ENCODE results near the gene ITIH6. TPM values are rescaled to one million over a fixed set of nuclear protein-coding genes. Genes with fewer than 3 reads are reported as not detected.

The ITIH6 gene
- polyA plus RNA-seq, 1 donor from 2014 or later = not detected

DNA sequence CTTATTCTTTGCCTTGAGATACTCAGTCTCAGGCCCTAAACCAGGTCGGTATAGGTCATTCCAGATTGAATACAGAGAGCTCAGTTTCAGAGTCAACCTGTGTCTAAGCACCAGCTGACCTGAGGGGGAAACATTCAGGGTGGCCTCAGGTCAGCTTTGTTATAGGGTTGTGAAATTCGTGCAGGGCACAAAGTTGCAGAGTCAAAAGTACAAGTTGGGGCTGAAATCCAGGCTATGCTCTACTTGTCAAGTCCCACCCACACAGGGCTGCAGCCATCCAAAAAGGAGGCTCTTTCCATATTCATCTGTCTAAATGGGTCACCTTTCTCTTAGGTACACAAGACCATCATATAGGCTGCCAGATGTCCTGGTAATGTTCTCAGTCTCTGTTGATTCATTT lies 89.7 kb downstream of the ITIH6 start:
- no peak overlapping the region for H3K27ac ChIP-seq (ENCODE audit: low read length)
- no peak overlapping the region for H2AFZ ChIP-seq (ENCODE audit: low read depth, low read length)
- no peaks in the 10 kb centered on the region for H3K9me2 ChIP-seq (ENCODE audit: insufficient read depth, low read length)
- no peak overlapping the region for H3K4me3 ChIP-seq (ENCODE audit: low read length)
- H4K20me1 ChIP-seq (ENCODE audit: insufficient read depth) = no peaks in the 10 kb centered on the region
- no peak overlapping the region for H3K4me2 ChIP-seq (ENCODE audit: low read length)
- H3K9me3 ChIP-seq (ENCODE audit: low read length) = no peaks in the 10 kb centered on the region
- H3K27me3 ChIP-seq (ENCODE audit: insufficient read depth, low read depth, low read length) = no peaks in the 10 kb centered on the region
- H3K36me3 ChIP-seq (ENCODE audit: insufficient read depth, low read length) = no peaks in the 10 kb centered on the region
- no peaks in the 10 kb centered on the region for H3K79me2 ChIP-seq (replicated peaks; ENCODE audit: insufficient read depth, low read length)
- no peak for TF ChIP-seq MXI1 (conservative IDR thresholded peaks at IDR 0.05; ENCODE audit: poor library complexity, severe bottlenecking)
- TF ChIP-seq POLR2AphosphoS5 (IDR thresholded peaks at IDR 0.05) = no peak
- no peak for TF ChIP-seq RAD21 (conservative IDR thresholded peaks at IDR 0.05)
- TF ChIP-seq, protein P1, sequence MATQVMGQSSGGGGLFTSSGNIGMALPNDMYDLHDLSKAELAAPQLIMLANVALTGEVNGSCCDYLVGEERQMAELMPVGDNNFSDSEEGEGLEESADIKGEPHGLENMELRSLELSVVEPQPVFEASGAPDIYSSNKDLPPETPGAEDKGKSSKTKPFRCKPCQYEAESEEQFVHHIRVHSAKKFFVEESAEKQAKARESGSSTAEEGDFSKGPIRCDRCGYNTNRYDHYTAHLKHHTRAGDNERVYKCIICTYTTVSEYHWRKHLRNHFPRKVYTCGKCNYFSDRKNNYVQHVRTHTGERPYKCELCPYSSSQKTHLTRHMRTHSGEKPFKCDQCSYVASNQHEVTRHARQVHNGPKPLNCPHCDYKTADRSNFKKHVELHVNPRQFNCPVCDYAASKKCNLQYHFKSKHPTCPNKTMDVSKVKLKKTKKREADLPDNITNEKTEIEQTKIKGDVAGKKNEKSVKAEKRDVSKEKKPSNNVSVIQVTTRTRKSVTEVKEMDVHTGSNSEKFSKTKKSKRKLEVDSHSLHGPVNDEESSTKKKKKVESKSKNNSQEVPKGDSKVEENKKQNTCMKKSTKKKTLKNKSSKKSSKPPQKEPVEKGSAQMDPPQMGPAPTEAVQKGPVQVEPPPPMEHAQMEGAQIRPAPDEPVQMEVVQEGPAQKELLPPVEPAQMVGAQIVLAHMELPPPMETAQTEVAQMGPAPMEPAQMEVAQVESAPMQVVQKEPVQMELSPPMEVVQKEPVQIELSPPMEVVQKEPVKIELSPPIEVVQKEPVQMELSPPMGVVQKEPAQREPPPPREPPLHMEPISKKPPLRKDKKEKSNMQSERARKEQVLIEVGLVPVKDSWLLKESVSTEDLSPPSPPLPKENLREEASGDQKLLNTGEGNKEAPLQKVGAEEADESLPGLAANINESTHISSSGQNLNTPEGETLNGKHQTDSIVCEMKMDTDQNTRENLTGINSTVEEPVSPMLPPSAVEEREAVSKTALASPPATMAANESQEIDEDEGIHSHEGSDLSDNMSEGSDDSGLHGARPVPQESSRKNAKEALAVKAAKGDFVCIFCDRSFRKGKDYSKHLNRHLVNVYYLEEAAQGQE (IDR thresholded peaks at IDR 0.05; ENCODE audit: borderline replicate concordance) = no peak
- no peak for TF ChIP-seq SMC3 (conservative IDR thresholded peaks at IDR 0.05; ENCODE audit: poor library complexity)
- TF ChIP-seq EP300 (conservative IDR thresholded peaks at IDR 0.05; ENCODE audit: poor library complexity, severe bottlenecking) = no peak
- TF ChIP-seq TAF1 (IDR thresholded peaks at IDR 0.05; ENCODE audit: low read depth) = no peak
- no peak for TF ChIP-seq EZH2 (IDR thresholded peaks at IDR 0.05; ENCODE audit: borderline replicate concordance, insufficient read depth, low read length, poor library complexity, severe bottlenecking)
- TF ChIP-seq, protein P2, sequence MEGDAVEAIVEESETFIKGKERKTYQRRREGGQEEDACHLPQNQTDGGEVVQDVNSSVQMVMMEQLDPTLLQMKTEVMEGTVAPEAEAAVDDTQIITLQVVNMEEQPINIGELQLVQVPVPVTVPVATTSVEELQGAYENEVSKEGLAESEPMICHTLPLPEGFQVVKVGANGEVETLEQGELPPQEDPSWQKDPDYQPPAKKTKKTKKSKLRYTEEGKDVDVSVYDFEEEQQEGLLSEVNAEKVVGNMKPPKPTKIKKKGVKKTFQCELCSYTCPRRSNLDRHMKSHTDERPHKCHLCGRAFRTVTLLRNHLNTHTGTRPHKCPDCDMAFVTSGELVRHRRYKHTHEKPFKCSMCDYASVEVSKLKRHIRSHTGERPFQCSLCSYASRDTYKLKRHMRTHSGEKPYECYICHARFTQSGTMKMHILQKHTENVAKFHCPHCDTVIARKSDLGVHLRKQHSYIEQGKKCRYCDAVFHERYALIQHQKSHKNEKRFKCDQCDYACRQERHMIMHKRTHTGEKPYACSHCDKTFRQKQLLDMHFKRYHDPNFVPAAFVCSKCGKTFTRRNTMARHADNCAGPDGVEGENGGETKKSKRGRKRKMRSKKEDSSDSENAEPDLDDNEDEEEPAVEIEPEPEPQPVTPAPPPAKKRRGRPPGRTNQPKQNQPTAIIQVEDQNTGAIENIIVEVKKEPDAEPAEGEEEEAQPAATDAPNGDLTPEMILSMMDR (IDR thresholded peaks at IDR 0.05; ENCODE audit: poor library complexity, severe bottlenecking) = no peak
- no peaks in the 10 kb centered on the region for H3F3A ChIP-seq (ENCODE audit: insufficient read depth, low read length, poor library complexity, severe bottlenecking)
- H3K9ac ChIP-seq (ENCODE audit: low read length) = no peak overlapping the region

Small RNA genes lying within 50 kb of the gene (small RNA-seq; reads per million reads assigned to genes)
- 0 reads per million in 3 experiments for gene AL049732.1
- 129 to 183 (median 130) reads per million in 3 experiments for gene SNORA11

Other genes starting within 250 kb of the ITIH6 start
- 982 and 1,118 TPM in 2 replicates for gene MAGED2, start 9.5 kb upstream of the ITIH6 start, polyA plus RNA-seq
- gene TRO, start 122.6 kb upstream of the ITIH6 start, polyA plus RNA-seq = 361 and 487 TPM in 2 replicates
- 0.51 and 0.52 TPM in 2 replicates for gene PFKFB1, start 195.9 kb upstream of the ITIH6 start, polyA plus RNA-seq
- 3.0 and 3.1 TPM in 2 replicates for gene APEX2, start 202.1 kb upstream of the ITIH6 start, polyA plus RNA-seq
- not detected in 2 replicates for gene ALAS2, start 232.7 kb upstream of the ITIH6 start, polyA plus RNA-seq